CD8-positive, alpha-beta memory T cell (primary cell): ENCODE results near the gene NDST4. TPM values are rescaled to one million over a fixed set of nuclear protein-coding genes. Genes with fewer than 3 reads are reported as not detected.

Experiments used
- CTCF ChIA-PET: fragments of 350-600 bp; sonication (Branson Sonifier 250); formaldehyde crosslinking; loops from one replicate; lab custom pipeline; 2021; ENCODE audit warnings: antibody characterized with exemption; lab: Charles Lee
- POLR2A ChIA-PET: fragments of 350-600 bp; sonication (Branson Sonifier 250); formaldehyde crosslinking; loops from one replicate; lab custom pipeline; 2021; ENCODE audit warnings: antibody characterized with exemption; lab: Charles Lee
- DNase-seq, 5 donors: peaks; one replicate each; pipeline versions ENCODE4 v3.0.0 to v3.0.0-alpha.2; 2020 to 2022; ENCODE audit warnings: mixed read lengths in 1 of 5
- H3K27ac ChIP-seq: one replicate; pipeline ENCODE4 v1.7.0; 2013; ENCODE audit warnings: low read depth, mild to moderate bottlenecking, low read length, moderate library complexity
- H3K27me3 ChIP-seq: 2 replicates; pipeline ENCODE4 v1.7.0; 2013; ENCODE audit warnings: low read length, mild to moderate bottlenecking; ENCODE audit not compliant: insufficient read depth, poor library complexity, severe bottlenecking
- H3K36me3 ChIP-seq: 2 replicates; pipeline ENCODE4 v1.7.0; 2013; ENCODE audit warnings: mild to moderate bottlenecking, low read length, moderate library complexity; ENCODE audit not compliant: insufficient read depth
- H3K4me1 ChIP-seq: 2 replicates; pipeline ENCODE4 v1.7.0; 2013; ENCODE audit warnings: mild to moderate bottlenecking, low read length, moderate library complexity; ENCODE audit not compliant: insufficient read depth
- H3K4me3 ChIP-seq: 2 replicates; pipeline ENCODE4 v1.7.0; 2013; ENCODE audit warnings: mild to moderate bottlenecking, low read length
- H3K9me3 ChIP-seq: 2 replicates; pipeline ENCODE4 v1.7.0; 2013; ENCODE audit warnings: mild to moderate bottlenecking, low read length
- H3K27ac Mint-ChIP-seq, 8 donors: one replicate each; pipeline ENCODE4 v1.8.0; 2020 to 2021; ENCODE audit warnings: mixed read lengths in 8 of 8, mild to moderate bottlenecking in 6 of 8, inconsistent platforms in 3 of 8, moderate library complexity in 3 of 8
- H3K27me3 Mint-ChIP-seq, 2 donors: one replicate each; pipeline ENCODE4 v1.8.0; 2020 to 2021; ENCODE audit warnings: mixed read lengths in 2 of 2, mild to moderate bottlenecking in 1 of 2, moderate library complexity in 1 of 2
- H3K36me3 Mint-ChIP-seq, 3 donors: one replicate each; pipeline ENCODE4 v1.8.0; 2020 to 2021; ENCODE audit warnings: mixed read lengths in 3 of 3, inconsistent platforms in 1 of 3, mild to moderate bottlenecking in 1 of 3
- H3K4me1 Mint-ChIP-seq, 3 donors: one replicate each; pipeline ENCODE4 v1.8.0; 2020 to 2021; ENCODE audit warnings: mixed read lengths in 3 of 3, inconsistent platforms in 1 of 3, mild to moderate bottlenecking in 1 of 3
- H3K4me3 Mint-ChIP-seq, 7 donors: one replicate each; pipeline ENCODE4 v1.8.0; 2020 to 2021; ENCODE audit warnings: mixed read lengths in 7 of 7, mild to moderate bottlenecking in 6 of 7, moderate library complexity in 4 of 7, inconsistent platforms in 2 of 7
- H3K9me3 Mint-ChIP-seq, 5 donors: one replicate each; pipeline ENCODE4 v1.8.0; 2020 to 2022; ENCODE audit warnings: mixed read lengths in 5 of 5, mild to moderate bottlenecking in 3 of 5, moderate library complexity in 2 of 5, inconsistent platforms in 1 of 5
- polyA plus RNA-seq: library from polyadenylated mRNA; unstranded; fragments of 300-500 nt; fragmentation: Illumina TruSeq; gene quantifications from one replicate; pipeline ENCODE4 v1.2.3, GENCODE V29; 2021
- total RNA-seq, 2 experiments: library from RNA; stranded (reverse); gene quantifications; one replicate each; pipeline ENCODE4 v1.2.3, GENCODE V29; 2021

NDST4 gene
- total and polyA plus RNA-seq, 3 experiments from 2014 or later = not detected

DNA sequence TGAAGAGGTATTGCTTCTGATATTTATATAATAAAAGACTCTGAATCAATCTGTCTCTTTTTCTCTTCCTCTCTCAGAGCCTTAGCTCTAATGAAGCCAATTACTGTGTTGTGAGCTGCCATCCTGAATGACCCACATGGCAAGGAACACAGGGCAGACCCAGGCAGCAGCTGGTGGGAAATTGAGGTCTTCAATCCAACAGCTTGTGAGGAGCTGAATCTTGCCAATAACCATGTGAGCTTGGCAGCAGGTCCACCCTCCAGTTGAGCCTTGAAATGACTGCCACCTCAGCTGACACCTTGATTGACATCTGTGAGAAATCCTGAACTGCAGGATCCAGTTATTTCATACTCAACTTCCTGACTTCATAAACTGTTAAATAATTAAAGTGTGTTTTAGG lies 149.4 kb downstream of the NDST4 start:
- no peaks in the 10 kb centered on the region for H3K9me3 ChIP-seq
- no peaks in the 10 kb centered on the region for H3K27me3 ChIP-seq
- H3K36me3 Mint-ChIP-seq = no peaks in the 10 kb centered on the region
- no peak overlapping the region for H3K4me3 ChIP-seq
- H3K27ac ChIP-seq = no peak overlapping the region
- no peak overlapping the region for H3K4me3 Mint-ChIP-seq
- no peaks in the 10 kb centered on the region for H3K36me3 ChIP-seq
- no peaks in the 10 kb centered on the region for H3K27me3 Mint-ChIP-seq
- H3K4me1 Mint-ChIP-seq = no peaks in the 10 kb centered on the region
- no peak for DNase-seq
- POLR2A ChIA-PET = no interaction called here
- peaks cover 0 to 4% (median under 1%) of the 10 kb centered on the region in 5 donors for H3K9me3 Mint-ChIP-seq
- H3K4me1 ChIP-seq = no peaks in the 10 kb centered on the region
- CTCF ChIA-PET = no interaction called here
- no peak overlapping the region for H3K27ac Mint-ChIP-seq

- Mint-ChIP-seq H3K9me3 (peaks cover 0 to 10% (median 1%) of the 10 kb centered on the region in 5 donors), H3K36me3 (no peaks in the 10 kb centered on the region), H3K27ac (no peak overlapping the region), H3K4me1 (no peaks in the 10 kb centered on the region), H3K4me3 (no peak overlapping the region), H3K27me3 (no peaks in the 10 kb centered on the region)
- H3K4me3 ChIP-seq = no peak overlapping the region
- H3K9me3 ChIP-seq = no peaks in the 10 kb centered on the region
- ChIA-PET POLR2A (no interaction called here), CTCF (no interaction called here)
- no peaks in the 10 kb centered on the region for H3K27me3 ChIP-seq
- no peak for DNase-seq
- no peaks in the 10 kb centered on the region for H3K4me1 ChIP-seq
- no peaks in the 10 kb centered on the region for H3K36me3 ChIP-seq
- H3K27ac ChIP-seq = no peak overlapping the region
Measured at GRCh38 chr4:114945616-114946015, 167.8 kb downstream of the NDST4 start.

GRCh38 chr4:114941503-114941902 lies 171.9 kb downstream of the NDST4 start:
- no peak overlapping the region for H3K27ac Mint-ChIP-seq
- Histone ChIP-seq H3K4me1 (no peaks in the 10 kb centered on the region), H3K27ac (no peak overlapping the region), H3K36me3 (no peaks in the 10 kb centered on the region), H3K9me3 (no peaks in the 10 kb centered on the region), H3K4me3 (no peak overlapping the region), H3K27me3 (no peaks in the 10 kb centered on the region)
- H3K4me1 Mint-ChIP-seq = no peaks in the 10 kb centered on the region
- ChIA-PET CTCF (no interaction called here), POLR2A (no interaction called here)
- H3K9me3 Mint-ChIP-seq = peaks cover 0 to 21% (median 1%) of the 10 kb centered on the region in 5 donors
- no peaks in the 10 kb centered on the region for H3K27me3 Mint-ChIP-seq
- H3K36me3 Mint-ChIP-seq = no peaks in the 10 kb centered on the region
- no peak overlapping the region for H3K4me3 Mint-ChIP-seq
- DNase-seq = no peak

DNA sequence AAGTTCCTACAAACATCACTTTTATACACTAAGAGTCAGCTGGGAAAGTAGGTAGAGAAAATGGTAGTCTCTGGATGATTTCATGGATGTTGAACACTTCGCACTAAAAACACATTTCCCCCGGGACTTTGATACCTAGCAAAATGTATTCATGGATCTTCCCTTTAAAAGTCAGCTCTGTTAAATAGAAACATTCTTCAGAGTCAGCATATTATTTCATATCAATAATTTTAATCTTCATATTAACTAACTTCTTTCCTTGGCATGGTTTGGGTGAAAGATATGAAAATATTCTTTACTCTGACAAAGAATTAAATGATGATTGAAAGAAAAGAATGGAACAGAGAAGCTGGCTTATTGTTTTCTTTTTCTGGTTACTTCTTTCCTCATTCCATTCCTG lies 185.5 kb downstream of the NDST4 start:
- no peaks in the 10 kb centered on the region for H3K36me3 ChIP-seq
- no peak overlapping the region for H3K4me3 ChIP-seq
- Mint-ChIP-seq H3K9me3 (peaks cover 0 to 4% (median 2%) of the 10 kb centered on the region in 5 donors), H3K36me3 (no peaks in the 10 kb centered on the region), H3K4me1 (no peaks in the 10 kb centered on the region), H3K4me3 (no peak overlapping the region), H3K27me3 (no peaks in the 10 kb centered on the region), H3K27ac (no peak overlapping the region)
- ChIA-PET CTCF (no interaction called here), POLR2A (no interaction called here)
- no peak overlapping the region for H3K27ac ChIP-seq
- no peaks in the 10 kb centered on the region for H3K27me3 ChIP-seq
- no peaks in the 10 kb centered on the region for H3K4me1 ChIP-seq
- H3K9me3 ChIP-seq = no peaks in the 10 kb centered on the region
- no peak for DNase-seq

GRCh38 chr4:114926583-114926982 lies 186.8 kb downstream of the NDST4 start:
- Mint-ChIP-seq H3K27ac (no peak overlapping the region), H3K4me1 (no peaks in the 10 kb centered on the region), H3K27me3 (no peaks in the 10 kb centered on the region), H3K9me3 (peaks cover 0 to 7% (median 2%) of the 10 kb centered on the region in 5 donors), H3K36me3 (no peaks in the 10 kb centered on the region), H3K4me3 (no peak overlapping the region)
- ChIA-PET POLR2A (no interaction called here), CTCF (no interaction called here)
- H3K27me3 ChIP-seq = no peaks in the 10 kb centered on the region
- H3K4me3 ChIP-seq = no peak overlapping the region
- no peak for DNase-seq
- no peaks in the 10 kb centered on the region for H3K36me3 ChIP-seq
- no peak overlapping the region for H3K27ac ChIP-seq
- H3K4me1 ChIP-seq = no peaks in the 10 kb centered on the region
- no peaks in the 10 kb centered on the region for H3K9me3 ChIP-seq

DNA sequence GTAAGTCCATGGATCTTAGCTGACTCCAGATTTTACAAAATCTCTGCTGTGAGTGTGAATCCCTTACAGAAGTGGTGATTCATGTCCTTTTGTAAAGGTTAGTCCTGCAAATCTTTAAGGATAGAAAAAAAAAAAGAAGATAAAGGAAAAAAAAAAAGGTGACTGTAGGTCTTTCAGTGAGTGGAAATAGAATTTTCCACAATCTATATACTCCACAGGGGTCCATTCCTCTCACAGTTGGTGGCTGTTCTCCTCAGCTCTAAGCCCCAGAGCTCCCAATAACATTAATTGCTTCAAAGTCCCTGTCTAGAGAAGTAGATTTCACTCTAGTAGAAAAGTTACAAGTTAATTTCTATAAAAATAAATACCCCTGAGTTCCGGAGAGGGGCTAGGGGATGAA lies 189.1 kb downstream of the NDST4 start:
- Mint-ChIP-seq H3K4me1 (no peaks in the 10 kb centered on the region), H3K4me3 (no peak overlapping the region), H3K27ac (no peak overlapping the region), H3K27me3 (no peaks in the 10 kb centered on the region), H3K9me3 (peaks cover 0 to 7% (median 2%) of the 10 kb centered on the region in 5 donors), H3K36me3 (no peaks in the 10 kb centered on the region)
- H3K9me3 ChIP-seq = no peaks in the 10 kb centered on the region
- no peaks in the 10 kb centered on the region for H3K27me3 ChIP-seq
- CTCF ChIA-PET = no interaction called here
- H3K27ac ChIP-seq = no peak overlapping the region
- H3K4me1 ChIP-seq = no peaks in the 10 kb centered on the region
- POLR2A ChIA-PET = no interaction called here
- no peaks in the 10 kb centered on the region for H3K36me3 ChIP-seq
- no peak overlapping the region for H3K4me3 ChIP-seq
- no peak for DNase-seq

DNA sequence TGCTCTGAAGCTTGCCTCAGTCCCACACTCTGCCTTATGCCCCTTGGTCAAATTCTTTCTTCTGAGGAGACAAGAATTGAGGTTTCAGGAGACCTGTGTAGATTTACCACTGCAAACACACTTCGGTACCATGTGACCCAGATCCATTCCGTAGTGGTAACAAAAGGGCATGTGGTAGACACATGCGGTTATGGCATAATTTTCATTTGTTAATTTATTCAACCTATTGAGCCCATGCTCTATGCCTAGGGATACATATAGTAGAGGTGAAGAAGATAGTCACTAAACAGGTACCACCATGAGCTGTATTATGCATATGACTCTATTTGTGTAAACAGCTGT lies 190.9 kb downstream of the NDST4 start:
- H3K9me3 Mint-ChIP-seq = peaks cover 0 to 5% (median 0%) of the 10 kb centered on the region in 5 donors
- Histone ChIP-seq H3K9me3 (no peaks in the 10 kb centered on the region), H3K4me3 (no peak overlapping the region), H3K27me3 (no peaks in the 10 kb centered on the region), H3K4me1 (no peaks in the 10 kb centered on the region), H3K27ac (no peak overlapping the region), H3K36me3 (no peaks in the 10 kb centered on the region)
- no peaks in the 10 kb centered on the region for H3K36me3 Mint-ChIP-seq
- POLR2A ChIA-PET = no interaction called here
- CTCF ChIA-PET = no interaction called here
- no peak for DNase-seq
- H3K4me3 Mint-ChIP-seq = no peak overlapping the region
- H3K4me1 Mint-ChIP-seq = no peaks in the 10 kb centered on the region
- H3K27ac Mint-ChIP-seq = no peak overlapping the region
- no peaks in the 10 kb centered on the region for H3K27me3 Mint-ChIP-seq

DNA sequence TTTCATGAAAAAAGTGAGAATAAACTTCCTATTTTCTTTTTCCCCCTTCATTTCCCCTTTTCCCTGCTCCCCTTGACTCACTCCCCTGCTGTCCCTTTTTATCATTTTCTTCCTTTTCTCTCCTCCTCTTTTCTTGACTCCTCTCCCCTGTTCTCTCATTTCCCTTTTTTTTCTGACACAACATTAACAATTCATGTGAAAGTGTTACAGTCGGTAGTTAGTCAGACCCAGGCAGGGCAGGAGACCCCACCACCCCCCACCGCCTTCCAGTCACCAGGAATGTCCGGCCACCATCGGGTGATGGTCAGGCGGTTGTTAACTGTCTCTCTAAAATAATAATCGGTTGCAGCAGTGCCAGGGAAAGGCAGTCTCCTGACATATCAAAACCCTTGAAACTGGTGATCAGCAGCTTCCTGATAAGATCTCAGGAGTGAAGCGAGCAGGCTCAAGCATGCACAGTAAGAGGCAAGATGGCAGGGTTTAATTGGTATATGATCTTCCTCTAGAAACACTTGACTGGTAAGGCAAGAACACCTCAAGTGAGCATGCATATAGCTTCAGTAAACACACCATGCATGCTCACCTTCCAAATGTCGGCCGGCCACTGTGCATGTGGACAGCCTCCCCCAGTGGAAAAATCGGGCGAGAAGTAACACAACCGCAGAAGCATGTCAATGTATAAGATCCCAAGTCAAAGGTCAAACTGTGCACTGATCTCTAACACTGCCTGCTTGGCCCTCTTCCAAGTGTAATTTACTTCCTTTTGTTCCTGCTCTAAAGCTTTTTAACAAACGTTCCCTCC lies 191.4 kb downstream of the NDST4 start:
- no peak for DNase-seq
- H3K9me3 ChIP-seq = no peaks in the 10 kb centered on the region
- POLR2A ChIA-PET = no interaction called here
- H3K27me3 ChIP-seq = no peaks in the 10 kb centered on the region
- Mint-ChIP-seq H3K4me1 (no peaks in the 10 kb centered on the region), H3K9me3 (peaks cover 0 to 5% (median 0%) of the 10 kb centered on the region in 5 donors), H3K27me3 (no peaks in the 10 kb centered on the region), H3K4me3 (no peak overlapping the region), H3K27ac (no peak overlapping the region), H3K36me3 (no peaks in the 10 kb centered on the region)
- no peak overlapping the region for H3K4me3 ChIP-seq
- H3K4me1 ChIP-seq = no peaks in the 10 kb centered on the region
- H3K27ac ChIP-seq = no peak overlapping the region
- no peaks in the 10 kb centered on the region for H3K36me3 ChIP-seq
- CTCF ChIA-PET = no interaction called here
